Activated T-cell treated with anti-CD3 and anti-CD28 coated beads for 4 hours (primary cell): ENCODE measurements around the gene ATAD3C.
A peak's percentile ranks its signal among the peaks of the same experiment; 100 is the strongest.
"Not testable (repeated sequence)": the region's sequence is repeated elsewhere in the genome, so short reads cannot be mapped to it uniquely, and the experiment has no call there.

Experiments
- DNase-seq: peaks from one replicate; pipeline ENCODE4 v3.0.0-alpha.2; 2020

The ATAD3C gene

GRCh38 chr1:1511533-1512285 is 62.2 kb downstream of the ATAD3C start, which contains the start of gene ATAD3A:
ATAD3A (plus strand) TSS chr1:1512162; CDS start chr1:1512269, 107 bp downstream.
- DNase-seq, result peak; percentile 90

DNA sequence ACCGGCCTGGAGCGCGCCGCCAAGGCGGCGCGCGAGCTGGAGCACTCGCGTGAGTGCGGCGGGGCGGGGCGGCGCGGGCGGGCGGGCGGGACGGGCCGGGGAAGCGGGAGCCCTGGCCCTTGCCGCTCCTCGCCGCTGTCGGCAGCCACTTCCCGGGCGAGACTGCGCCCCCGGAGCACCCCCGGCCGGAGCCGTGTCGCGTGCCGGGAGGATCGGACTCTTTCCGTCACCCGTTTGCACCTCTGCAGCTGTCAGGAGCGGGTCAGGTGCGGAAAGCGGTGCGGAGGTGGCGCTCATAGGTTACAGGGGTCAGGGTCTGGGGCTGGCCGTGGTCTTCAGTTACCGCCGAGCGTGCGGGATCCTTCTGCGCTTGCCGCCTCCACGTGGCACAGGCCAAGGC is 62.9 kb downstream of the ATAD3C start:
- not testable (repeated sequence) for DNase-seq

DNA sequence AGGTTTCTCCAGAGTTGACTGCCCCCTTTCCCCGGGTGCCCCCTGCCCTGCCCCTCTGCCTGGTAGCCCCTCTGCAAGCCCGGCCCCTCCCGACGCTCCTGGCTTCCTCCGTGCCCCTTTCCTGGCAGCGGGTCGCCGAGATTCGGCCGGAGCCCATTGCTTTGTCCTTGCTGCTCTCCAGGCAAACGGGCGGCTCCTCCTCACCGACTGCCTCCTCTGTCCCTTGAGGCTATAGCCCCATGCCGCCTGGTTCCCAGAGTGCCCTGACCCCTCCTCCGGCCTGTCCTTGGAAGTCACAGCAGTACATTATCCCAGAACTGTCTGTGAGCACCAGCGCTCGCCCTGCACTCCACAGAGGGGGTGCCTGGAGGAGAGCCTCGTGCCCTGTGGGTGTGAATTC is 64.2 kb downstream of the ATAD3C start:
- not testable (repeated sequence) for DNase-seq

- not testable (repeated sequence) for DNase-seq
Measured at GRCh38 chr1:1514376-1514775, 64.9 kb downstream of the ATAD3C start.

DNA sequence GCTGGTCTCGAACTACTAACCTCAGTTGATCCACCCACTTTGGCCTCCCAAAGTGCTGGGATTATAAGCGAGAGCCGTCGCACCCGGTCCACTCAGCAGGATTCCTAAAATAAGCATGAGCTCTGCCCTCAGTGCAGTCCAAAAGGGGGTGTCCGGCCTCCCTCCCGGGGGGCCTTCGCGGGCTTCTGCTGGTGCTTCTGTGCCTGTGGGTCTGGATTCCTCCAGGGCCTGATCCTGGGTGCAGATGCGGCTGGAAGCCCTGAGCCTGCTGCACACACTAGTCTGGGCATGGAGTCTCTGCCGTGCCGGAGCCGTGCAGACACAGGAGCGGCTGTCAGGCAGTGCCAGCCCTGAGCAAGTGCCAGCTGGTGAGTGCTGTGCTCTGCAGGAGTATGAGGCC is 67.4 kb downstream of the ATAD3C start:
- not testable (repeated sequence) for DNase-seq

- DNase-seq, result no peak
Measured at GRCh38 chr1:1517973-1518620, 68.6 kb downstream of the ATAD3C start.

DNA sequence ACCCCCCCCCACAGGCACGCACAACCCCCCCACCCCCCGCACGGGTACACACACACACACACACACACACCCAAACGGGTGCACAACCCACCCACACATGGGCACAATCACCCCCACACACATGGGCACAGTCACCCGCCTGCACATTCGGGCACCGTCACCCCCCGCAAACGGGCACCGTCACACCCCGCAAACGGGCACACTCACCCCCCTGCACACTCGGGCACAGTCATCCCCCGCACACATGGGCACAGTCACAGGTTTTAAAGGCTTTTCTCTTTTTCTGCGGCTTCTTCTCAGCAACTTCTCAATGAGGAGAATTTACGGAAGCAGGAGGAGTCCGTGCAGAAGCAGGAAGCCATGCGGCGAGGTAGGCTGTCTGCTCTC is 69.1 kb downstream of the ATAD3C start:
- DNase-seq, result not testable (repeated sequence)
